Endodermal cell (in vitro differentiated cells): ENCODE data around the gene GMPS. TPM values are rescaled to one million over a fixed set of nuclear protein-coding genes. Genes with fewer than 3 reads are reported as not detected.

Experiments
- DNase-seq: peaks from one replicate; pipeline ENCODE4 v3.0.0-alpha.2; 2017
- H3K27ac ChIP-seq: 2 replicates; pipeline ENCODE4 v1.5.1; 2013; ENCODE audit warnings: mild to moderate bottlenecking, low read depth, low read length, moderate library complexity
- H3K27me3 ChIP-seq: 2 replicates; pipeline ENCODE4 v1.6.1; 2013; ENCODE audit warnings: mild to moderate bottlenecking, low read length, moderate library complexity; ENCODE audit not compliant: insufficient read depth, control insufficient read depth, poor library complexity, severe bottlenecking
- H3K36me3 ChIP-seq: 2 replicates; pipeline ENCODE4 v1.7.0; 2013; ENCODE audit warnings: mild to moderate bottlenecking, low read length, moderate library complexity; ENCODE audit not compliant: control insufficient read depth, insufficient read depth
- H3K4me1 ChIP-seq: one replicate; pipeline ENCODE4 v1.7.0; 2013; ENCODE audit warnings: low read length; ENCODE audit not compliant: control insufficient read depth, insufficient read depth
- H3K4me3 ChIP-seq: 2 replicates; pipeline ENCODE4 v1.5.1; 2013; ENCODE audit warnings: mild to moderate bottlenecking, low read length, moderate library complexity
- H3K9ac ChIP-seq: 2 replicates; pipeline ENCODE4 v1.6.1; 2013; ENCODE audit warnings: mild to moderate bottlenecking, low read length, moderate library complexity; ENCODE audit not compliant: poor library complexity, severe bottlenecking; ENCODE audit errors: extremely low read depth
- H3K9me3 ChIP-seq: 2 replicates; pipeline ENCODE4 v1.6.1; 2013; ENCODE audit warnings: mild to moderate bottlenecking, low read length, moderate library complexity; ENCODE audit not compliant: control insufficient read depth
- H3K27ac Mint-ChIP-seq: 2 replicates; pipeline ENCODE4 v1.8.0; 2020; ENCODE audit warnings: mixed read lengths
- H3K27me3 Mint-ChIP-seq: 2 replicates; pipeline ENCODE4 v1.8.0; 2021; ENCODE audit warnings: mild to moderate bottlenecking, mixed read lengths; ENCODE audit not compliant: insufficient read depth
- H3K36me3 Mint-ChIP-seq: 2 replicates; pipeline ENCODE4 v1.8.0; 2020; ENCODE audit warnings: low read depth, mixed read lengths
- H3K4me1 Mint-ChIP-seq: 2 replicates; pipeline ENCODE4 v1.8.0; 2020; ENCODE audit warnings: mixed read lengths
- H3K4me3 Mint-ChIP-seq: 2 replicates; pipeline ENCODE4 v1.8.0; 2020; ENCODE audit warnings: mild to moderate bottlenecking, moderate library complexity, mixed read lengths
- H3K9me3 Mint-ChIP-seq: 2 replicates; pipeline ENCODE4 v1.8.0; 2020; ENCODE audit warnings: mild to moderate bottlenecking, mixed read lengths
- CTCF ChIP-seq: fragments of 200-600 bp; sonication (generic); conservative IDR thresholded peaks from 2 replicates; pipeline ENCODE4 v1.5.0; 2021; ENCODE audit warnings: antibody characterized with exemption, mild to moderate bottlenecking
- WGBS, 2 experiments: methylation state at CpG; one replicate each; pipeline versions ENCODE4 v1.1.5 to v1.1.7; 2013; ENCODE audit warnings: missing lambda C conversion rate in 2 of 2, mixed read lengths in 1 of 2; ENCODE audit not compliant: insufficient coverage in 1 of 2, insufficient read length in 1 of 2; 5-methylcytosine and 5-hydroxymethylcytosine counted together
- total RNA-seq, 2 donors: library from RNA; stranded (reverse); fragmentation: NEBNext Ultra II Directional in 1 of 2; extraction: Animal tissue kit (Norgen Biotek cat#: 25700) in 1 of 2; gene quantifications; 2 replicates in 1 of 2; 3 replicates in 1 of 2; pipeline ENCODE4 v1.2.1, GENCODE V29; 2021

GMPS gene
- total RNA-seq, 2 donors from 2014 or later, result 112 to 138 TPM

GRCh38 chr3:155941354-155941753 is 70.9 kb downstream of the GMPS start:
- no peak for TF ChIP-seq CTCF
- Histone ChIP-seq H3K9me3 (no peaks in the 10 kb centered on the region), H3K4me1 (no peaks in the 10 kb centered on the region), H3K36me3 (peaks cover 49% of the 10 kb centered on the region), H3K9ac (no peak overlapping the region), H3K4me3 (no peak overlapping the region), H3K27me3 (no peaks in the 10 kb centered on the region), H3K27ac (no peak overlapping the region)
- H3K27ac Mint-ChIP-seq, result no peak overlapping the region
- peaks cover 4% of the 10 kb centered on the region for H3K4me1 Mint-ChIP-seq
- 94 to 100% methylated on average over 2 to 5 of the region's 5 CpGs for WGBS, 2 experiments
- peaks cover 34% of the 10 kb centered on the region for H3K36me3 Mint-ChIP-seq
- H3K9me3 Mint-ChIP-seq, result peaks cover 2% of the 10 kb centered on the region
- no peak for DNase-seq
- H3K4me3 Mint-ChIP-seq, result no peak overlapping the region
- no peaks in the 10 kb centered on the region for H3K27me3 Mint-ChIP-seq

- H3K9me3 ChIP-seq, result no peaks in the 10 kb centered on the region
- no peak overlapping the region for H3K27ac Mint-ChIP-seq
- no peaks in the 10 kb centered on the region for H3K4me1 ChIP-seq
- peaks cover 2% of the 10 kb centered on the region for H3K9me3 Mint-ChIP-seq
- no peak overlapping the region for H3K4me3 ChIP-seq
- H3K27me3 ChIP-seq, result no peaks in the 10 kb centered on the region
- no peak for TF ChIP-seq CTCF
- H3K27me3 Mint-ChIP-seq, result no peaks in the 10 kb centered on the region
- H3K9ac ChIP-seq, result no peak overlapping the region
- DNase-seq, result no peak
- H3K36me3 Mint-ChIP-seq, result peaks cover 22% of the 10 kb centered on the region
- no peak overlapping the region for H3K27ac ChIP-seq
- WGBS, 2 experiments, result 100% methylated on average over 2 of the region's 2 CpGs; no CpG with 5 or more reads in 1 of the 2 experiments
- H3K4me3 Mint-ChIP-seq, result no peak overlapping the region
- H3K36me3 ChIP-seq, result peaks cover 22% of the 10 kb centered on the region
- peaks cover 5% of the 10 kb centered on the region for H3K4me1 Mint-ChIP-seq
These were observed 73.6 kb downstream of the GMPS start for GRCh38 chr3:155944081-155944480.

GRCh38 chr3:155946178-155946577 is 75.7 kb downstream of the GMPS start:
- H3K27ac Mint-ChIP-seq, result no peak overlapping the region
- no peaks in the 10 kb centered on the region for H3K27me3 Mint-ChIP-seq
- DNase-seq, result no peak
- H3K36me3 Mint-ChIP-seq, result peaks cover 8% of the 10 kb centered on the region
- H3K27ac ChIP-seq, result no peak overlapping the region
- H3K9me3 Mint-ChIP-seq, result peaks cover 2% of the 10 kb centered on the region
- no CpG with 5 or more reads among the region's 2 CpGs for WGBS, 2 experiments
- H3K27me3 ChIP-seq, result no peaks in the 10 kb centered on the region
- H3K4me1 ChIP-seq, result no peaks in the 10 kb centered on the region
- no peaks in the 10 kb centered on the region for H3K9me3 ChIP-seq
- H3K36me3 ChIP-seq, result peaks cover 7% of the 10 kb centered on the region
- TF ChIP-seq CTCF, result no peak
- H3K4me1 Mint-ChIP-seq, result peaks cover 14% of the 10 kb centered on the region
- H3K4me3 ChIP-seq, result no peak overlapping the region
- H3K4me3 Mint-ChIP-seq, result no peak overlapping the region
- no peak overlapping the region for H3K9ac ChIP-seq
